SU-DHL-6 (cell line): ENCODE results near the gene MTOR.

ENCODE experiments used
- CTCF ChIP-seq: fragments of 200-600 bp; sonication (generic); IDR thresholded peaks from one replicate; pipeline ENCODE4 v1.5.1; 2017; ENCODE audit warnings: antibody characterized with exemption, mild to moderate bottlenecking, low read length, moderate library complexity; ENCODE audit not compliant: insufficient read depth, poor library complexity, severe bottlenecking
- EZH2phosphoT487 ChIP-seq: fragments of 200-600 bp; sonication (generic), shearing (Covaris generic); conservative IDR thresholded peaks from 2 replicates; pipeline ENCODE4 v1.6.1; 2018; ENCODE audit warnings: mild to moderate bottlenecking, antibody characterized with exemption, low read length, moderate library complexity, mixed read lengths

GRCh38 chr1:11138029-11138428 lies 124.3 kb downstream of the MTOR start:
- TF ChIP-seq CTCF (no peak), EZH2phosphoT487 (no peak)
